ENCODE results near the gene NUP50.

Gene NUP50

GRCh38 chr22:45228401-45228754 is 64.7 kb downstream of the NUP50 start:
- no peak for DNase-seq (ENCODE audit: low read depth in 2 of 2)

DNA sequence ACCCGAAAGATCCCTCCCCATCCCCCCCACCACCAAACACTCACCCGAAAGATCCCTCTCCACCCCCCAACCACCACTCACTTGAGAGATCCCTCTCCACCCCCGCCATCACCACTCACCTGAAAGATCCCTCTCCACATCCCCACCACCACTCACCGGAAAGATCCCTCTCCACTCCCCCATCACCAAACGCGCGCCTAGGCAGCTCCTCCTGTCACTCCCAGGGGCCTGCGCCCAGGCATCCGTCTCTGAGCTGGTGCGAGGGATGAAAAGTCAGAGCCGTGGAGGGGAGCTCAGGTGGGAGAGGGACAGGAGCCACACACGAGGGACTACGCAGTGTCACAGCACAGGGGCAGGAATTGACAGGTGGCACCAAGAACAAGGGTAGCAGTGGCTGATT is 65.5 kb downstream of the NUP50 start:
- DNase-seq (ENCODE audit: low read depth in 2 of 2), result no peak

GRCh38 chr22:45230026-45230721 is 66.4 kb downstream of the NUP50 start:
- DNase-seq (ENCODE audit: low read depth in 2 of 2), result no peak

DNA sequence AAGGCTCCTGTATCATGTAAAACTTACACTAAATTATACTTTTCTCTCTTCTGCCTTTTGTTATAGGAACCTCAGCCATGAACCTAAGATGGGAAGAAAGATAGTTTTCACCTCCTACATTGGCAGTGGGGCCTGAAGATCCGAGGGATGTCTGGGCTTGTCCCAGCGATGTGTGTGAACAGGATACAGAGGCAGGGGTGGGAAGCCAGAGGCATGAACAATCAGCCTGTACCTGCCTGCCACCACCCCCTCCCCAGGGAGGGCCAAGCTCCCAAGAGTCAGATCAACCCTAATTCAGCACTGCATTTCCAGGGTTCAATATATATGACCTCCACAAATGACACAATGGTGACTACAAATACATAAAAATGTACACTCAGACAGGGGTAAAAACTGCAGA is 67.6 kb downstream of the NUP50 start:
- DNase-seq (ENCODE audit: low read depth in 2 of 2), result no peak

GRCh38 chr22:45233386-45233785 is 69.7 kb downstream of the NUP50 start:
- DNase-seq (ENCODE audit: low read depth in 2 of 2), result no peak

DNA sequence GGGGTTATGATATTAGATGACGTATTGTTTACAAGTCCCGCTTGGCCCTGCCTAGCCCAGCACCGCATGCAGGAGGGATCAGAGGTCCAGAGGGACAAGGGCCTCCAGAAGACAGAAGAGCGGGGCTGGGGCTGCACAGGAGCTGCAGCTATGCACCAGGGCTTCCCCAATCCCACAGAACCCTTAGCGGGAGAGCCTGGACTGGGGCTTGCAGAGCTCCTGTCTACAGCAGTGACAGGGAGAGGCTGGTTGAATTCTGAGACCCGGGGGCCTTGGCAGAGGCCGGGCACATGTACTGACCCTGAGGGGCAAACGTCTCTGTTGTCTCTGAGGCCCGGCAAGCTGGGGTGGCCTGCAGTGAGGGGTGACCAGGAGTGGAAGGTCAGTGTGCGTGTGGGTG is 70.1 kb downstream of the NUP50 start:
- DNase-seq (ENCODE audit: low read depth in 2 of 2), result no peak

DNA sequence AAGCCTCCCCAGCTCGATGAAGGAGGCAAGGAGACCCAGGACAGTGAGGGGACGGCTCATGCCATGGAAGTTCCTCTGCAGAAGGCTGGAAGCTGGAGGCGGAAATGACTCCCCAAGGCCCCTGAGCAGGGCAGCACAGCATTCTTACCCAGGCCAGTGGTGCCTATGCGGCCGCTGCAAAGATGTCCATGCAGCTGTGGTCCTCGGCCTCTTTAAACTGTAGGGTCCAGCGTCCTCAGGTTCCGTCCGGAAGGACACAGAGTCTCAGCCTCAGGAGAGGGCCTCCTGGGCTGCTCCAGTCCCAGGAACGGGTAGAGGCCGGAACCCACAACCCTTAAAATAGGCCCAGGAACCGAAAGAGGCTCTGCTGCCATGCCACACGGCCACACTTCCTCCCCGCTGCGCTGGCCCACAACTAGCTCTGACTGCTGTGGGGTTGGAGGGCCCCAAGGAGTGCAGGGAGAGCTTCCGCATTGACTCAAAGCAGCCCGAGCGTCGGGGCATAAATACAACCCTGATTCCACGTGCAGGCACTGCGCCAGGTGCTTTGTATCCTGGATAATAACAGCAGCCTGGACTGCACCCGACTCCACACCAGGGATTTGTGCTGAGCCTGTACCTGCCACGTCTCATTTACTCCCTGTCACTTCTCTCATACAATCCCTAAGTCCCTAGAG is 71.5 kb downstream of the NUP50 start:
- no peak for DNase-seq (ENCODE audit: low read depth in 2 of 2)

GRCh38 chr22:45235851-45236342 is 72.2 kb downstream of the NUP50 start:
- DNase-seq (ENCODE audit: low read depth in 2 of 2), result no peak

- DNase-seq (ENCODE audit: low read depth in 2 of 2), result no peak
Measured at GRCh38 chr22:45237065-45237990, 73.6 kb downstream of the NUP50 start.
